ENCODE measurements around the gene TSHZ3. TPM values are rescaled to one million over a fixed set of nuclear protein-coding genes. Genes with fewer than 3 reads are reported as not detected.

Gene TSHZ3
- total and polyA plus RNA-seq, 9 donors, result 8.0 to 19.8 (median 16.2) TPM

DNA sequence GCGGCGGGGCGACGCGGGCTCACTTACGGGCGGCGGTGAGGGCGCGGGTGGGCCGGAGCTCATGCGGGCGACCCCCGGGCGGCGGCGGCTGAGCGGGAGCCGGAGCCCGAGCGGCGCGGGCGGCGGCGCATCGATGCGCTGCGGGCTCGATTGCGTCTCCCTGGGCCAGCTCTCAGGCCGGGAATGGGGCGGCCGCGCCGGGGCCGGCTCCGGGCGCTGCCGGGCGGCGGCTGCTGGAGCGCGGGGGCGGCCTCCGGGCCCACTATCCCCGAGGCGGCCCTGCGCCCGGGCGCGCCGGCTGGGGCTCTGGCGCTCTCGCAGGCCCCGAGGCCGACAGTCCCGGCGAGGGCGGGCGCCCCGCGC, 1.4 kb upstream of the TSHZ3 start:
- Histone ChIP-seq H3K36me3 (ENCODE audit: control insufficient read depth, insufficient read depth, low read length) (peaks cover 2% of the 10 kb centered on the region), H3K4me1 (ENCODE audit: control insufficient read depth, insufficient read depth, low read length) (peaks cover 52% of the 10 kb centered on the region), H3K27me3 (ENCODE audit: control insufficient read depth, insufficient read depth, low read length) (peaks cover 39% of the 10 kb centered on the region), H3K27ac (ENCODE audit: low read length) (peak overlapping the region; percentile 79), H3K4me3 (ENCODE audit: low read length) (peak overlapping the region; percentile 75), H3K9me3 (replicated peaks; ENCODE audit: control insufficient read depth, low read depth, low read length) (no peaks in the 10 kb centered on the region)
- DNase-seq, result peak; percentile 85
- WGBS (ENCODE audit: insufficient coverage), result under 1% methylated on average over 63 of the region's 63 CpGs

DNA sequence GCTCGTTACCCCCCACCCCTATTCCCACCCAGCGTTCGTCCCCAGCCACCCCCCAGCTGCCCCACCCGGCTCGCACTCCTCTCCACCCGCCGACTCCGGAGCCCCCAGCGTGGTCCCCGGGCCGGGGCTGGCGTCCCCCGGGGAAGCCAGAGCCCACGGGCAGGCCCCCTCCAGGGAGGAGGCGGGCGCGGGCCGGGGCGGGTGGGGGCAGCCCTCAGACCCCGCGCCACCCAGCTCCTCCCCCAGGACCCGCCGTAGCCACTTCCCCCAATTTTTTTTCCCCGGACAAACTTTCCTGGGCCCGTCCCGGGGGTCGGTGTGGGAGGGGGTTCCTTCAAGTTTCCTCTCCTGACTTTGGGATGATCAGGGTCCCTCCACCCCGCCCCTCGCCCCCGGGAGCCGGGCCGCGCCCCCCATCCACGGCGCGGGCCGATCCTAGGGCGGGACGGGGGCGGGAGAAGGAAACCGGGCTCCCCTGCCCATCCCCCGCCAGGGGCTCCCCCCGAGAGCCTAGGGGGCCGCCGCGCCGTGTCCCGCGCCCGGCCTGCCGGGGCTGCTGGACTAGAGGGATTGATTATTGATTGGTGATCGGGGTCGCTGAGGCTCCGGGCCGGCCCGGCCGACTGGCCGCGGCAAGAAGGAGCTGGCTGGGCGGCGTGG, 927 bp upstream of the TSHZ3 start:
- peaks cover 49% of the 10 kb centered on the region for H3K4me1 ChIP-seq (ENCODE audit: control insufficient read depth, insufficient read depth, low read length)
- DNase-seq, result peak; percentile 76
- peaks cover 2% of the 10 kb centered on the region for H3K36me3 ChIP-seq (ENCODE audit: control insufficient read depth, insufficient read depth, low read length)
- peak overlapping the region; percentile 79 for H3K27ac ChIP-seq (ENCODE audit: low read length)
- H3K4me3 ChIP-seq (ENCODE audit: low read length), result peak overlapping the region; percentile 75
- peaks cover 34% of the 10 kb centered on the region for H3K27me3 ChIP-seq (ENCODE audit: control insufficient read depth, insufficient read depth, low read length)
- H3K9me3 ChIP-seq (replicated peaks; ENCODE audit: control insufficient read depth, low read depth, low read length), result no peaks in the 10 kb centered on the region
- under 1% methylated on average over 25 of the region's 61 CpGs for whole genome bisulfite sequencing (ENCODE audit: insufficient coverage)

DNA sequence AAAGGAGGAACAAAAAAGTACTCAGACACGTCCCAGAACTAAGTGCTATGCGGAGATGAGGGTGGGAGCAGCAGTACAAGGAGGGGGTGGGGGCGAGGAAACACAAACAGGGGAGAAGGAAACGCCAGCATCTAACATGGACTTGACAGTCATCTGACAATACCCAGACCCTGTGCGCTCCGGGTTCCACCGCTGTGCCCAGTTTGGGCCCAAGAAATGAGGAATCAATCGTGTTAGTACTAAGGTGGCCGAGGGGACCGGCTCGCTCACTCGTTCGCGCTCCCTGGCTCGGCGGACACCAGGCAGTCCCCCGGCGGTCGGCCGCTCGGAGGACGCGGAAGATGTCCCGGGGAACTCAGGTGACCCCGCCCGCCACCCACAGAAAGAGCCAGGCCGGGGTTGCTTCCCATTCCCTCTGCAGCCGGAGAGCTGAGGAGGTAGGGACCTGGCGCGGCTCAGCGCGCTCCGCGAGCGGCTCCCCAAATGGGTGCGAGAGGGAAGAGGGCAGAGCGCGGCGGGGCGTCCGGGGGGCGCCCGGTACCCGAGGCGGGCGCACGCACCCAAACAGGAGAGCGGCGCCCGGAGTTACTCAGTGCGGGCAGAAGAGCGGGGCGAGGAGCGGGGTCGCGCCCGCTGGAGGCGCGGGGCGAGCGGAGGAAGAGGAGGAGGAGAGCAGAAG, 616 bp downstream of the TSHZ3 start:
- DNase-seq, result peak; percentile 48
- peaks cover 18% of the 10 kb centered on the region for H3K27me3 ChIP-seq (ENCODE audit: control insufficient read depth, insufficient read depth, low read length)
- no peaks in the 10 kb centered on the region for H3K9me3 ChIP-seq (replicated peaks; ENCODE audit: control insufficient read depth, low read depth, low read length)
- peaks cover 2% of the 10 kb centered on the region for H3K36me3 ChIP-seq (ENCODE audit: control insufficient read depth, insufficient read depth, low read length)
- H3K4me1 ChIP-seq (ENCODE audit: control insufficient read depth, insufficient read depth, low read length), result peaks cover 43% of the 10 kb centered on the region
- under 1% methylated on average over 58 of the region's 61 CpGs for WGBS (ENCODE audit: insufficient coverage)
- H3K4me3 ChIP-seq (ENCODE audit: low read length), result peak overlapping the region; percentile 75
- H3K27ac ChIP-seq (ENCODE audit: low read length), result peak overlapping the region; percentile 75

DNA sequence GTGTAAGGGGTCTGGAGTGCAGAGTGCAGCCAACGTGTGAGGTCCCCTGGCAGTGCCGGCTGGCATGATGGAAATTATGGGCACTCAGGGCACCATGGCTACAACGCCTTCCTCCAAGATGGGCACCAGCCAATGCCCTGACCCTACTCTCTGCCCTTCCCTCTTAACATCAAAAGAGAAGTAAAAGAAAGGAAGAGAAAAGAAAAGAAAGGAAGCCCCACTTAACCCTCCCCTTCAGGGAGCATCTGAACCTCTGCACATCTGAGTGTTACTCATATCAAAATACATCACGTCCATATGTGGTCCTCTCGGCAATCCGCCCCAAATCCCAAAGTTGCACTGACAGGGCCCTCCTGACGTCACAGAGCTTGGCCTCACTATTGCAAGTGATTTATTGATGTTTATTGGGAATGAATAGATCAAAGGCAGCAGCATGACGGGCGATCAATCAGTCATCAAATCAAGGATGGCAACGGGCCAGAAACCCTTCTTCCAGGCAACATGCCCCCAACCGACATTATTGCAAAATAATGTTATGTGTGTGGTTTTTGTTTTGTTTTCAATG, 1.3 kb downstream of the TSHZ3 start:
- Histone ChIP-seq H3K27ac (ENCODE audit: low read length) (no peak overlapping the region), H3K4me3 (ENCODE audit: low read length) (peak overlapping the region; percentile 75), H3K36me3 (ENCODE audit: control insufficient read depth, insufficient read depth, low read length) (peaks cover 2% of the 10 kb centered on the region), H3K4me1 (ENCODE audit: control insufficient read depth, insufficient read depth, low read length) (peaks cover 36% of the 10 kb centered on the region), H3K9me3 (replicated peaks; ENCODE audit: control insufficient read depth, low read depth, low read length) (no peaks in the 10 kb centered on the region), H3K27me3 (ENCODE audit: control insufficient read depth, insufficient read depth, low read length) (peaks cover 11% of the 10 kb centered on the region)
- no CpG with 5 or more reads among the region's 11 CpGs for WGBS (ENCODE audit: insufficient coverage)
- peak; percentile 49 for DNase-seq

DNA sequence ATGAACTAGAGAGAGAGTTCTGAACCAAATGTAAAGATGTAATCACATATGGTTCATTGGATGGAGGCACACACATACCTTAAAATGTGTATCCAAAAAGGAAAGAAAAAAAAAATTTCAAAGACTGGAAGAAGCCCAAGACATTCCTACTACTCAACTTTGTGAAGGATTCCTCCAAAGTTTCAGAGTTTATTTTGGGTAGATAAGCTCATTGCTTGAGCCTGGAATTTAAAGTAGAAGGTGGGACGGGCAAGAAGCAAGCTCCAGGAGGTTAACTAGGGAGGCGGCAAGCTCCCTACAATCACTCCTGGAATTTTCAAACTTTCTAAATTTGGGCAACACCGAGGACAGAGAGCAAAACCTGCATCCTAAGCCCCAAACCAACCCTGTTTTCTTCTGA, 1.9 kb downstream of the TSHZ3 start:
- no peak for DNase-seq
- Histone ChIP-seq H3K4me3 (ENCODE audit: low read length) (peak overlapping the region; percentile 75), H3K27ac (ENCODE audit: low read length) (no peak overlapping the region), H3K9me3 (replicated peaks; ENCODE audit: control insufficient read depth, low read depth, low read length) (no peaks in the 10 kb centered on the region), H3K27me3 (ENCODE audit: control insufficient read depth, insufficient read depth, low read length) (peaks cover 6% of the 10 kb centered on the region), H3K36me3 (ENCODE audit: control insufficient read depth, insufficient read depth, low read length) (peaks cover 2% of the 10 kb centered on the region), H3K4me1 (ENCODE audit: control insufficient read depth, insufficient read depth, low read length) (peaks cover 30% of the 10 kb centered on the region)
- WGBS (ENCODE audit: insufficient coverage), result no CpG with 5 or more reads among the region's 3 CpGs

DNA sequence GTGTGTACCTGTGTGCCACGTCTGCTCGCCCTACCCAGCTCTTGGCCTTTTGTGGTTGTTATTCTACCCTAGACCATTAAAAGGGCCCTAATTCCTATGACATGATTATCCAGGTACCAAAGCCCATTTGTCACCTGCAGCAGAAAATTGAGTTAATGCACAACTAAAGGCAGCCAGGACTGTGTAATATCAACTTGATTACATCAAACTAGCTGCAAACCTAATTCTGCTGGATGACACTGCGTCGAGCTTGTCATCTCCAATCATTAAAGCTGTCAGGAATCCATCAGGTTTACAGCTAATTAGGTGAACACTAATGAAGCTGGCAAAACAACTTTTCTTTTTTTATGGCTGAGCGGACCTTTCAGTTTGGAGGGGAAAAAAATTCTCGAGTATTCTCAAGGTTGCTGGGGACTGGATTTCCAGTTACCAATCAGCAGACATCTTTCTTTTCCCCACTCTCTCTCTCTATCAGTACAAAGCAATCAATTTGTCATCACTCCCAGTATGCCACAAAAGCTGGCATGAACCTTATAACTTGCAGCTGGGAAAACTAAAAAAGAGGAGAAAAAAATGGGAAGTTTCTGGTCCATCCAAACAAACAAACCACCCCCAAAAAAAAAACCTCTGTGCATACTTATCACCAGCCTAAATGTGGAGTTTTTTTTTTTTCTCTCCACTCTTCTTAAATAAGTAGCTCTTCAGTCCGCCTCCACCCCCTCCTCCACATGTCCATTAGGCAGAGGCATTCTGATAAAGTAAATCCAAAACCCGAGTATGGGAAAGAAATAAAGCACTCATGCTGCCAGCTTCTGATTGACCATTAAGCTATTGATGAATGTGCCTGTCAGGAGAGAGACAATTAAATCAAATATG, 2.8 kb downstream of the TSHZ3 start:
- H3K4me1 ChIP-seq (ENCODE audit: control insufficient read depth, insufficient read depth, low read length), result peaks cover 21% of the 10 kb centered on the region
- WGBS (ENCODE audit: insufficient coverage), result 83% methylated on average over 5 of the region's 8 CpGs
- DNase-seq, result no peak
- H3K4me3 ChIP-seq (ENCODE audit: low read length), result no peak overlapping the region
- no peaks in the 10 kb centered on the region for H3K36me3 ChIP-seq (ENCODE audit: control insufficient read depth, insufficient read depth, low read length)
- no peaks in the 10 kb centered on the region for H3K27me3 ChIP-seq (ENCODE audit: control insufficient read depth, insufficient read depth, low read length)
- H3K9me3 ChIP-seq (replicated peaks; ENCODE audit: control insufficient read depth, low read depth, low read length), result no peaks in the 10 kb centered on the region
- no peak overlapping the region for H3K27ac ChIP-seq (ENCODE audit: low read length)

DNA sequence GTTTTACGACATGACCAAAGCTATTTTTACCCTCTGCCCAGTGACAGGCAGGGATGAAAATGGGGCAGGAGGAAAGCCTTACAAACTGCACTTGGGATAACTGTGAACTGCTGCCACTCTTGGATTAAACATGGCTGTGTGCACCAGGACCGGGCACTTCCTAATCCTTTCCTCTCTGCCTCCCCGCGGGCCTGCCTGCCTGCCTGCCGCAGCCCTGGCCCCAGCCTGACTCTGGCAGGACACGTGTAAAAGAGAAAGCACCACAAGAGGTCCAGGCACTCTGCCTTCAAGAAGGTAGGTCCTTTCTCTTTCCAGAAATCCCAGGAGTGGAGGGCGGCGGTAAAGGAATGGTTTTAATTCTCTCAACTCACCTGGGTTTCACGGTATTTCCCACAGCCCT, 4.8 kb downstream of the TSHZ3 start:
- H3K27ac ChIP-seq (ENCODE audit: low read length), result no peak overlapping the region
- no peaks in the 10 kb centered on the region for H3K9me3 ChIP-seq (replicated peaks; ENCODE audit: control insufficient read depth, low read depth, low read length)
- no peak for DNase-seq
- WGBS (ENCODE audit: insufficient coverage), result 21% methylated on average over 4 of the region's 9 CpGs
- H3K27me3 ChIP-seq (ENCODE audit: control insufficient read depth, insufficient read depth, low read length), result no peaks in the 10 kb centered on the region
- H3K36me3 ChIP-seq (ENCODE audit: control insufficient read depth, insufficient read depth, low read length), result peaks cover 3% of the 10 kb centered on the region
- peaks cover 37% of the 10 kb centered on the region for H3K4me1 ChIP-seq (ENCODE audit: control insufficient read depth, insufficient read depth, low read length)
- no peak overlapping the region for H3K4me3 ChIP-seq (ENCODE audit: low read length)

DNA sequence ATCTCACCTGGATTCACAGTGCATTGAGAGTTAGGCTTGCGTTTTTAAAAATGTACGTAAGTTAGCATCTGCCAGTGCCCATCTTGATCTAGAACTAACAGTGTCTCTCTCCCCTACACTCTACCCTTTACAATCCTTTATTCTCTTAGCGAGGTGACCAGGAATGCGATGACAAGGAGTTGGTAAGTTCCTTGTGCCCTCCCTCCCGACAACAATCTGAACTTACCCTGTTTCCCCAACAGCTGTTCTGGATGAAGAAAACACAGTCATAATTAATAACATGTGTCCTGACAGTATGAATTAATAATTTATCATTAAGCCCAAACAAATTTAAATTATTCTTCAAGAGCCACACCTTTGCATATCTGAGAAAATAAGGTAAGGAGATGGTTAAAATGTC, 6.3 kb downstream of the TSHZ3 start:
- WGBS (ENCODE audit: insufficient coverage), result 90% methylated on average over 2 of the region's 5 CpGs
- H3K27me3 ChIP-seq (ENCODE audit: control insufficient read depth, insufficient read depth, low read length), result no peaks in the 10 kb centered on the region
- no peaks in the 10 kb centered on the region for H3K9me3 ChIP-seq (replicated peaks; ENCODE audit: control insufficient read depth, low read depth, low read length)
- H3K4me1 ChIP-seq (ENCODE audit: control insufficient read depth, insufficient read depth, low read length), result peaks cover 46% of the 10 kb centered on the region
- no peak overlapping the region for H3K27ac ChIP-seq (ENCODE audit: low read length)
- H3K36me3 ChIP-seq (ENCODE audit: control insufficient read depth, insufficient read depth, low read length), result peaks cover 3% of the 10 kb centered on the region
- no peak overlapping the region for H3K4me3 ChIP-seq (ENCODE audit: low read length)
- DNase-seq, result no peak

DNA sequence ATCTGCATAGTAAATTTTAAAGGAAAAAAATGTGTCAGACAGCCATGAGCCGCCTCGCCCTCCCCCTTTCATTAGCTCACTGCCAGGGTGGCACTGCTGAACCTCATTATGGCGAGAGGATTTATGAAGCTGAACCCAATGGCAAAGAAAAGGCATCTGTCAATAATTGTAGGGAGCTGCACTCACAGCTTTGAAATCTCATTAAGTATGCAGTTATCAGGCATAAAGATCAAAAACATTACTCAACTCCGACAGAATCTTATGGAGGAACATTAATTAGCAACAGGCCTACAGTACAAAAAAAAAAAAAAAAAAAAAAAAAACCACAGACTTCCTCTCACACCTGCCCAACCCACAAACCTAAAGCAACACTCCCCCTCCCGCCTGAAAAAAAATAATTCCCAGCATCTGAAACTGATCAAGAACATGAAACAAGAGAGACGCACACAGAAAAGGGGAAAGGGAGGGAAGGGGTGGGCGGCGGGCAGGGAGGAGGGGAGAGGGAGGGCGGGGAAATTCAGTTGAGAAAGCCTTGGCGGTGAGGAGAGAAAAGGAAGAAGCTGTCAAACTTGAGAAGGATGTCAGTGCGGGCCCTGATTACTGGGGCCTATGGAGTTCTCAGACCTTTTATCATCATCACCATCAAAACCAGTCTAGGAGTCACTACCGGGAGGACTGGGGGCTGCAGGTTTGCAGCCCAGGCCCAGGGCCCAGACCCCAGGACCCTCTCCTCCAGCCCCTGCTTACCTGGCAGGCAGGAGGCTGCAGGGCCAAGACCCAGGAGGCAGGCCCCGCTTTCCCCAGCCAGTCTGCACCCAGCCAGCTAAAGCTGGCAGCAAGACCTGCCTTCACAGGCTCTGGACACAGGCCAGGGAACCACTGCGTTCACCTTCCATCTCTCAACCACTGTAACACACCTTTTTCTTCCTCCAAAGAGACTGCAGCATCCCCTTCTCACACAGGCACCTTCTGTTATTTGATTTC, 8.9 kb downstream of the TSHZ3 start:
- WGBS (ENCODE audit: insufficient coverage), result 61% methylated on average over 4 of the region's 14 CpGs
- Histone ChIP-seq H3K27ac (ENCODE audit: low read length) (peak overlapping the region; percentile 59), H3K9me3 (replicated peaks; ENCODE audit: control insufficient read depth, low read depth, low read length) (no peaks in the 10 kb centered on the region), H3K36me3 (ENCODE audit: control insufficient read depth, insufficient read depth, low read length) (peaks cover 11% of the 10 kb centered on the region), H3K4me1 (ENCODE audit: control insufficient read depth, insufficient read depth, low read length) (peaks cover 39% of the 10 kb centered on the region), H3K27me3 (ENCODE audit: control insufficient read depth, insufficient read depth, low read length) (no peaks in the 10 kb centered on the region), H3K4me3 (ENCODE audit: low read length) (no peak overlapping the region)
- peak; percentile 71 for DNase-seq
